Pancreas (tissue), 10 donors: ENCODE data around the gene CCDC192. TPM values are rescaled to one million over a fixed set of nuclear protein-coding genes. Genes with fewer than 3 reads are reported as not detected.
A peak's percentile ranks its signal among the peaks of the same experiment; 100 is the strongest.

Source experiments
- ATAC-seq, 4 donors: fragments of 200-7000 bp; cut with Tn5 transposase; one replicate each; pipeline versions ENCODE4 v1.8.0 to v1.9.1; 2020; ENCODE audit warnings: mild to moderate bottlenecking in 4 of 4, moderate library complexity in 4 of 4
- DNase-seq, 6 donors: peaks; one replicate each; pipeline ENCODE4 v3.0.0-alpha.2; 2020
- FAIRE-seq: peaks from 2 replicates; lab custom pipeline; 2012; peaks lifted over from hg19 to GRCh38; lab: Jason Lieb, UNC
- H3K27ac ChIP-seq, 4 donors: fragments of 200-600 bp; sonication (generic); 1 replicate in 3 of 4; 2 replicates in 1 of 4; pipeline versions ENCODE4 v1.5.0 to v1.8.0; 2020
- H3K27me3 ChIP-seq, 4 donors: fragments of 200-600 bp; one replicate each; pipeline ENCODE4 v1.8.0; 2021
- H3K36me3 ChIP-seq, 3 donors: fragments of 200-600 bp; sonication (generic) in 1 of 3; one replicate each; pipeline versions ENCODE4 v1.5.0 to v1.8.0; 2020 to 2021
- H3K4me1 ChIP-seq, 3 donors: fragments of 200-600 bp; one replicate each; pipeline ENCODE4 v1.8.0; 2021
- H3K4me3 ChIP-seq, 4 donors: fragments of 200-600 bp; sonication (generic) in 2 of 4; one replicate each; pipeline versions ENCODE4 v1.5.0 to v1.8.0; 2020 to 2021
- H3K9me3 ChIP-seq, 4 donors: fragments of 200-600 bp; one replicate each; pipeline ENCODE4 v1.8.0; 2021
- CTCF ChIP-seq, 4 donors: fragments of 200-600 bp; sonication (generic) in 3 of 4; IDR thresholded peaks; one replicate each; pipeline versions ENCODE4 v1.5.0 to v1.8.0; 2021; ENCODE audit warnings: antibody characterized with exemption in 4 of 4
- WGBS, 2 donors: extraction: QIAGEN DNeasy Blood & Tissue Kit; methylation state at CpG; one replicate each; pipeline ENCODE4 v1.1.7; 2013; 5-methylcytosine and 5-hydroxymethylcytosine counted together
- intact Hi-C, 3 donors: fragments of 100-400 bp; cut with DNase I; formaldehyde crosslinking; loops; one replicate each; pipeline versions ENCODE4 v1.11.1 to v1.14.2; 2022
- polyA plus RNA-seq, 2 donors: library from polyadenylated mRNA; stranded (reverse); fragments of 200-250 nt; gene quantifications; one replicate each; pipeline ENCODE4 v1.2.3, GENCODE V29; 2013
- total RNA-seq, 6 donors: library from RNA; stranded (reverse); fragmentation: NEBNext Ultra II Directional in 4 of 6; extraction: Animal tissue kit (Norgen Biotek cat#: 25700) in 4 of 6; gene quantifications; one replicate each; pipeline versions ENCODE4 v1.2.1 to v1.2.4, GENCODE V29; 2021 to 2023
- donor health status: healthy with polysubstance abuse.
- donor health status: DM: no; HTN: no; CAD: no; lungs with moderate emphysema.
- donor health status: DM: no; HTN: no; CAD: no.
- donor health status: control.
- donor health status: control.
- donor health status: Bipolar disorder and iron deficiency.
- donor health status: DM: yes; HTN: yes; CAD: no.
- donor health status: DM: no; HTN: no; CAD: no.
- donor health status: DM: no; HTN: no; CAD: no.
- donor health status: DM: yes; HTN: yes; CAD: no.

Gene CCDC192
- total and polyA plus RNA-seq, 8 donors, result not detected

GRCh38 chr5:127969002-127969401, 265.8 kb downstream of the CCDC192 start:
- ATAC-seq (peak in 3 of 4 donors; percentile 43 to 84 (median 76)), DNase-seq (no peak), FAIRE-seq (no peak)
- H3K27ac ChIP-seq, result no peak overlapping the region
- intact Hi-C loops, result no loop called here
- no peaks in the 10 kb centered on the region for H3K9me3 ChIP-seq
- H3K4me1 ChIP-seq, result no peaks in the 10 kb centered on the region
- H3K4me3 ChIP-seq, result no peak overlapping the region
- H3K27me3 ChIP-seq, result no peaks in the 10 kb centered on the region
- no peaks in the 10 kb centered on the region for H3K36me3 ChIP-seq
- WGBS, 2 donors, result 81 to 83% methylated on average over 3 of the region's 3 CpGs
- TF ChIP-seq CTCF (IDR thresholded peaks at IDR 0.05), result no peak

- H3K27ac ChIP-seq, result no peak overlapping the region
- no peak for FAIRE-seq
- no peaks in the 10 kb centered on the region for H3K9me3 ChIP-seq
- no peaks in the 10 kb centered on the region for H3K36me3 ChIP-seq
- no peak for DNase-seq
- no peaks in the 10 kb centered on the region for H3K4me1 ChIP-seq
- intact Hi-C loops, result no loop called here
- no peaks in the 10 kb centered on the region for H3K27me3 ChIP-seq
- no peak for TF ChIP-seq CTCF (IDR thresholded peaks at IDR 0.05)
- no peak for ATAC-seq
- no peak overlapping the region for H3K4me3 ChIP-seq
These were observed 266.5 kb downstream of the CCDC192 start for GRCh38 chr5:127969651-127970050.

GRCh38 chr5:127970081-127970480, 266.9 kb downstream of the CCDC192 start:
- no peak for TF ChIP-seq CTCF (IDR thresholded peaks at IDR 0.05)
- Histone ChIP-seq H3K4me3 (no peak overlapping the region), H3K4me1 (no peaks in the 10 kb centered on the region), H3K27me3 (no peaks in the 10 kb centered on the region), H3K27ac (no peak overlapping the region), H3K9me3 (no peaks in the 10 kb centered on the region), H3K36me3 (no peaks in the 10 kb centered on the region)
- FAIRE-seq (no peak), ATAC-seq (no peak), DNase-seq (no peak)
- intact Hi-C loops, result no loop called here
- WGBS, 2 donors, result 93 to 97% methylated on average over 1 of the region's 1 CpG

GRCh38 chr5:127970854-127971425, 267.7 kb downstream of the CCDC192 start:
- intact Hi-C loops, result no loop called here
- ATAC-seq (no peak), DNase-seq (no peak), FAIRE-seq (no peak)
- no peak overlapping the region for H3K27ac ChIP-seq
- no peak overlapping the region for H3K4me3 ChIP-seq
- TF ChIP-seq CTCF (IDR thresholded peaks at IDR 0.05), result no peak
- WGBS, 2 donors, result 80 to 89% methylated on average over 2 of the region's 2 CpGs
- no peaks in the 10 kb centered on the region for H3K36me3 ChIP-seq
- no peaks in the 10 kb centered on the region for H3K27me3 ChIP-seq
- no peaks in the 10 kb centered on the region for H3K4me1 ChIP-seq
- H3K9me3 ChIP-seq, result no peaks in the 10 kb centered on the region

GRCh38 chr5:127975961-127976360, 272.8 kb downstream of the CCDC192 start:
- no peak overlapping the region for H3K27ac ChIP-seq
- ATAC-seq (no peak), FAIRE-seq (no peak), DNase-seq (no peak)
- peaks cover 8 to 25% (median 24%) of the 10 kb centered on the region in 3 donors for H3K4me1 ChIP-seq
- no peak for TF ChIP-seq CTCF (IDR thresholded peaks at IDR 0.05)
- no peaks in the 10 kb centered on the region for H3K9me3 ChIP-seq
- H3K36me3 ChIP-seq, result no peaks in the 10 kb centered on the region
- no peak overlapping the region for H3K4me3 ChIP-seq
- intact Hi-C loops, result no loop called here
- no peaks in the 10 kb centered on the region for H3K27me3 ChIP-seq
- 92 to 96% methylated on average over 2 of the region's 2 CpGs for WGBS, 2 donors
